AG04449 (cell line): ENCODE measurements around the gene GSAP.

Experiments
- CTCF ChIA-PET: fragments of 350-600 bp; formaldehyde crosslinking; extraction: SDS; loops from one replicate; lab custom pipeline; 2021; ENCODE audit warnings: antibody characterized with exemption; lab: Yijun Ruan, JAX
- POLR2A ChIA-PET: fragments of 400-600, 350-600 bp; formaldehyde crosslinking; extraction: SDS; loops from one replicate; lab custom pipeline; 2020; ENCODE audit warnings: antibody characterized with exemption, inconsistent platforms; lab: Yijun Ruan, JAX
- DNase-seq: peaks from one replicate; pipeline ENCODE4 v3.0.0-alpha.2; 2010; ENCODE audit warnings: low read depth, low spot score
- H3K4me3 ChIP-seq: 2 replicates; pipeline ENCODE4 v1.5.1; 2011; ENCODE audit warnings: low read depth, mild to moderate bottlenecking, control low read depth, low read length
- CTCF ChIP-seq: IDR thresholded peaks from one replicate; pipeline ENCODE4 v1.5.1; 2011; ENCODE audit warnings: mild to moderate bottlenecking, moderate library complexity, low read length, control low read depth, inconsistent platforms; ENCODE audit not compliant: insufficient read depth; ENCODE audit errors: missing control alignments

Gene GSAP

GRCh38 chr7:77370606-77371005 is 45.5 kb downstream of the GSAP start:
- ChIA-PET POLR2A (interaction anchor here (0.6 kb wide), 1 partner anchor 22 kb away, joined by 3 read pairs; no protein-coding TSS in a partner anchor), CTCF (no interaction called here)
- DNase-seq: no peak
- TF ChIP-seq CTCF: no peak
- H3K4me3 ChIP-seq: no peak overlapping the region

- ChIA-PET CTCF (no interaction called here), POLR2A (no interaction called here)
- H3K4me3 ChIP-seq: no peak overlapping the region
- no peak for DNase-seq
- TF ChIP-seq CTCF: no peak
Measured at GRCh38 chr7:77368974-77369373, 47.2 kb downstream of the GSAP start.

GRCh38 chr7:77367976-77368375 is 48.2 kb downstream of the GSAP start:
- CTCF ChIA-PET: no interaction called here
- POLR2A ChIA-PET: no interaction called here
- no peak for TF ChIP-seq CTCF
- no peak for DNase-seq
- H3K4me3 ChIP-seq: no peak overlapping the region

- no peak for DNase-seq
- ChIA-PET CTCF (no interaction called here), POLR2A (no interaction called here)
- H3K4me3 ChIP-seq: no peak overlapping the region
- TF ChIP-seq CTCF: no peak
Measured at GRCh38 chr7:77362905-77363304, 53.2 kb downstream of the GSAP start.

- no peak overlapping the region for H3K4me3 ChIP-seq
- DNase-seq: no peak
- ChIA-PET POLR2A (no interaction called here), CTCF (no interaction called here)
- TF ChIP-seq CTCF: no peak
Measured at GRCh38 chr7:77360969-77361368, 55.2 kb downstream of the GSAP start.

- TF ChIP-seq CTCF: no peak
- POLR2A ChIA-PET: no interaction called here
- no peak overlapping the region for H3K4me3 ChIP-seq
- CTCF ChIA-PET: no interaction called here
- no peak for DNase-seq
Measured at GRCh38 chr7:77360104-77360503, 56.0 kb downstream of the GSAP start.
